H1 (cell line): ENCODE data around the gene UGT3A1. TPM values are rescaled to one million over a fixed set of nuclear protein-coding genes. Genes with fewer than 3 reads are reported as not detected.

Experiments used
- CTCF ChIA-PET: fragments of 300-600 bp; sonication (Branson Sonifier 250); formaldehyde crosslinking; loops from one replicate; lab custom pipeline; 2021; ENCODE audit not compliant: partially characterized antibody; lab: Charles Lee
- POLR2A ChIA-PET: fragments of 300-600 bp; sonication (Branson Sonifier 250); formaldehyde crosslinking; loops from one replicate; lab custom pipeline; 2021; ENCODE audit warnings: inconsistent platforms; ENCODE audit not compliant: partially characterized antibody; lab: Charles Lee
- DNase-seq, 2 experiments: peaks; one replicate each; pipeline versions ENCODE4 v3.0.0 to v3.0.0-alpha.2; 2010 to 2022; ENCODE audit warnings: low spot score in 2 of 2, low read depth in 1 of 2, mixed read lengths in 1 of 2
- FAIRE-seq: peaks from 2 replicates; lab custom pipeline; 2011; peaks lifted over from hg19 to GRCh38; lab: Jason Lieb, UNC
- H2AFZ ChIP-seq: 2 replicates; pipeline ENCODE4 v1.8.1; 2012; ENCODE audit warnings: low read length, inconsistent platforms
- H2AK5ac ChIP-seq: 2 replicates; pipeline ENCODE4 v1.6.1; 2013; ENCODE audit warnings: low read depth, low read length
- H2BK120ac ChIP-seq: replicated peaks from 2 replicates; pipeline ENCODE3; 2013; ENCODE audit warnings: low read depth, low read length, inconsistent platforms
- H2BK12ac ChIP-seq: 2 replicates; pipeline ENCODE4 v1.6.1; 2013; ENCODE audit warnings: low read depth, low read length
- H2BK15ac ChIP-seq: 2 replicates; pipeline ENCODE4 v1.6.1; 2013; ENCODE audit warnings: low read length
- H2BK20ac ChIP-seq: 2 replicates; pipeline ENCODE4 v1.6.1; 2013; ENCODE audit warnings: low read length
- H2BK5ac ChIP-seq: 2 replicates; pipeline ENCODE4 v1.6.1; 2013; ENCODE audit warnings: low read depth, low read length
- H3K14ac ChIP-seq: 2 replicates; pipeline ENCODE4 v1.6.1; 2013; ENCODE audit warnings: inconsistent platforms; ENCODE audit not compliant: insufficient read length
- H3K18ac ChIP-seq: 2 replicates; pipeline ENCODE4 v1.6.1; 2013; ENCODE audit warnings: low read length; ENCODE audit errors: extremely low read depth
- H3K23ac ChIP-seq: 2 replicates; pipeline ENCODE4 v1.6.1; 2013; ENCODE audit warnings: inconsistent platforms; ENCODE audit not compliant: insufficient read length
- H3K23me2 ChIP-seq: 2 replicates; pipeline ENCODE4 v1.6.1; 2013; ENCODE audit warnings: low read depth, low read length
- H3K27ac ChIP-seq: 2 replicates; pipeline ENCODE4 v1.6.1; 2011; ENCODE audit warnings: low read depth, low read length, inconsistent platforms
- H3K27me3 ChIP-seq, 4 experiments: replicated peaks in 1 of 4; 1 replicate in 1 of 4; 2 replicates in 3 of 4; pipeline versions ENCODE4 v1.6.1 to v1.8.1; 2011 to 2013; ENCODE audit warnings: low read length in 3 of 4, mild to moderate bottlenecking in 3 of 4, inconsistent platforms in 2 of 4, mixed read lengths in 2 of 4, moderate library complexity in 1 of 4; ENCODE audit not compliant: control insufficient read depth in 3 of 4, insufficient read depth in 3 of 4; ENCODE audit errors: extremely low read depth in 1 of 4
- H3K36me3 ChIP-seq, 4 experiments: 2 replicates each; pipeline versions ENCODE4 v1.6.1 to v1.8.1; 2011 to 2013; ENCODE audit warnings: mild to moderate bottlenecking in 4 of 4, low read length in 3 of 4, moderate library complexity in 2 of 4, control low read depth in 1 of 4, inconsistent platforms in 1 of 4; ENCODE audit not compliant: insufficient read depth in 4 of 4, control insufficient read depth in 2 of 4
- H3K4ac ChIP-seq: replicated peaks from 2 replicates; pipeline ENCODE3; 2013; ENCODE audit warnings: low read length, low read depth, mixed read lengths, inconsistent platforms; ENCODE audit not compliant: insufficient read length
- H3K4me1 ChIP-seq, 4 experiments: replicated peaks in 1 of 4; 1 replicate in 1 of 4; 2 replicates in 3 of 4; pipeline versions ENCODE4 v1.6.1 to v1.8.1; 2011 to 2013; ENCODE audit warnings: low read length in 3 of 4, inconsistent platforms in 2 of 4, mixed read lengths in 1 of 4; ENCODE audit not compliant: insufficient read depth in 4 of 4, control insufficient read depth in 3 of 4
- H3K4me2 ChIP-seq, 2 experiments: 2 replicates each; pipeline versions ENCODE4 v1.6.1 to v1.8.1; 2011 to 2013; ENCODE audit warnings: low read depth in 2 of 2, low read length in 2 of 2, control low read depth in 1 of 2, inconsistent platforms in 1 of 2, mild to moderate bottlenecking in 1 of 2; ENCODE audit not compliant: insufficient read depth in 1 of 2
- H3K4me3 ChIP-seq, 4 experiments: fragments of 200-600, 300-600 bp in 1 of 4; sonication (generic), shearing (Covaris generic), sonication (Bioruptor Twin) in 1 of 4; 2 replicates each; pipeline versions ENCODE4 v1.5.1 to v1.8.1; 2011 to 2016; ENCODE audit warnings: low read length in 4 of 4, low read depth in 3 of 4, control low read depth in 2 of 4, inconsistent platforms in 2 of 4, mild to moderate bottlenecking in 2 of 4, mixed read lengths in 1 of 4, moderate library complexity in 1 of 4; ENCODE audit not compliant: insufficient read depth in 2 of 4; ENCODE audit errors: extremely low read depth in 1 of 4
- H3K56ac ChIP-seq: replicated peaks from 2 replicates; pipeline ENCODE3; 2013; ENCODE audit warnings: low read depth, mild to moderate bottlenecking, mixed read lengths, low read length, inconsistent platforms; ENCODE audit not compliant: insufficient read length
- H3K79me1 ChIP-seq: 2 replicates; pipeline ENCODE4 v1.6.1; 2013; ENCODE audit warnings: low read depth, low read length, control low read depth
- H3K79me2 ChIP-seq, 2 experiments: 2 replicates each; pipeline versions ENCODE4 v1.6.1 to v1.8.1; 2012 to 2013; ENCODE audit warnings: low read length in 2 of 2, mild to moderate bottlenecking in 2 of 2, inconsistent platforms in 1 of 2; ENCODE audit not compliant: insufficient read depth in 2 of 2, control insufficient read depth in 1 of 2
- H3K9ac ChIP-seq, 4 experiments: replicated peaks in 1 of 4; 1 replicate in 1 of 4; 2 replicates in 3 of 4; pipeline versions ENCODE4 v1.6.1 to v1.8.1; 2011 to 2013; ENCODE audit warnings: low read depth in 3 of 4, low read length in 3 of 4, control low read depth in 2 of 4, mild to moderate bottlenecking in 2 of 4, moderate library complexity in 2 of 4, inconsistent platforms in 1 of 4; ENCODE audit errors: extremely low read depth in 1 of 4
- H3K9me3 ChIP-seq, 2 experiments: 2 replicates each; pipeline versions ENCODE4 v1.6.1 to v1.8.1; 2012 to 2013; ENCODE audit warnings: mild to moderate bottlenecking in 2 of 2, moderate library complexity in 2 of 2, control low read depth in 1 of 2, inconsistent platforms in 1 of 2, low read depth in 1 of 2, low read length in 1 of 2, mixed read lengths in 1 of 2; ENCODE audit not compliant: insufficient read depth in 2 of 2
- H4K20me1 ChIP-seq, 2 experiments: replicated peaks in 1 of 2; 2 replicates each; pipeline versions ENCODE3 to v1.8.1; 2011 to 2013; ENCODE audit warnings: inconsistent platforms in 2 of 2, low read length in 2 of 2, mild to moderate bottlenecking in 1 of 2; ENCODE audit not compliant: insufficient read depth in 2 of 2, control insufficient read depth in 1 of 2
- H4K5ac ChIP-seq: 2 replicates; pipeline ENCODE4 v1.6.1; 2013; ENCODE audit warnings: low read length, low read depth, mixed read lengths, inconsistent platforms; ENCODE audit not compliant: insufficient read length
- H4K8ac ChIP-seq: 2 replicates; pipeline ENCODE4 v1.8.0; 2013; ENCODE audit warnings: mild to moderate bottlenecking, moderate library complexity, low read length, inconsistent platforms; ENCODE audit not compliant: insufficient read depth; ENCODE audit errors: extremely low read depth
- H4K91ac ChIP-seq: replicated peaks from 2 replicates; pipeline ENCODE3; 2013; ENCODE audit warnings: low read length, mixed read lengths, inconsistent platforms; ENCODE audit not compliant: insufficient read length
- ASH2L ChIP-seq: fragments of 200-600, 300-600 bp; sonication (generic); IDR thresholded peaks from one replicate; pipeline ENCODE4 v1.7.1; 2017; ENCODE audit warnings: low read length
- CTCF ChIP-seq, 3 experiments: IDR thresholded peaks; 1 replicate in 2 of 3; 2 replicates in 1 of 3; pipeline versions ENCODE4 v1.5.1 to v1.6.1; 2011; ENCODE audit warnings: low read length in 3 of 3, mild to moderate bottlenecking in 3 of 3, inconsistent platforms in 2 of 3, low read depth in 1 of 3, moderate library complexity in 1 of 3; ENCODE audit not compliant: insufficient read depth in 1 of 3; ENCODE audit errors: control extremely low read depth in 1 of 3
- GABPA ChIP-seq: IDR thresholded peaks from 2 replicates; pipeline ENCODE4 v1.6.1; 2011; ENCODE audit warnings: mild to moderate bottlenecking, low read length, moderate library complexity, borderline replicate concordance; ENCODE audit not compliant: insufficient read depth
- KDM4A ChIP-seq: IDR thresholded peaks from one replicate; pipeline ENCODE4 v1.7.1; 2012; ENCODE audit warnings: low read depth, mild to moderate bottlenecking, moderate library complexity, low read length, inconsistent platforms; ENCODE audit not compliant: severe bottlenecking
- KDM5A ChIP-seq: fragments of 200-600 bp; IDR thresholded peaks from 2 replicates; pipeline ENCODE4 v1.7.1; 2012; ENCODE audit warnings: mild to moderate bottlenecking, low read length, inconsistent platforms, mixed read lengths
- NANOG ChIP-seq: IDR thresholded peaks from 2 replicates; pipeline ENCODE4 v1.6.1; 2011; ENCODE audit warnings: low read length, low read depth, mild to moderate bottlenecking, inconsistent platforms; ENCODE audit not compliant: insufficient read depth, poor library complexity, severe bottlenecking
- NRF1 ChIP-seq: IDR thresholded peaks from 2 replicates; pipeline ENCODE4 v1.6.1; 2011; ENCODE audit warnings: mild to moderate bottlenecking, low read depth, low read length, improper control_type of control experiment
- POU5F1 ChIP-seq: IDR thresholded peaks from 2 replicates; pipeline ENCODE4 v1.6.1; 2011; ENCODE audit warnings: low read depth, mild to moderate bottlenecking, low read length, moderate library complexity
- SIX5 ChIP-seq: IDR thresholded peaks from 2 replicates; pipeline ENCODE4 v1.6.1; 2011; ENCODE audit warnings: mild to moderate bottlenecking, low read depth, low read length
- SP4 ChIP-seq: IDR thresholded peaks from 2 replicates; pipeline ENCODE4 v1.6.1; 2012; ENCODE audit warnings: low read length, inconsistent platforms
- TCF12 ChIP-seq: IDR thresholded peaks from 2 replicates; pipeline ENCODE4 v1.6.1; 2011; ENCODE audit warnings: low read depth, mild to moderate bottlenecking, low read length
- USF2 ChIP-seq: IDR thresholded peaks from 2 replicates; pipeline ENCODE4 v1.6.1; 2011; ENCODE audit warnings: low read length, improper control_type of control experiment
- polyA plus RNA-seq, 7 experiments: library from polyadenylated mRNA; depleted of rRNA in 3 of 7; stranded (reverse) in 5 of 7; unstranded in 2 of 7; fragments of >200 nt in 5 of 7; fragments of 200-250 nt in 2 of 7; gene quantifications; 1 replicate in 5 of 7; 2 replicates in 1 of 7; 4 replicates in 1 of 7; pipeline versions ENCODE4 v1.2.1 to v1.2.3, GENCODE V29; 2011 to 2013; ENCODE audit warnings: missing spikeins in 2 of 7, mixed read lengths in 2 of 7
- total RNA-seq: library from RNA; stranded (reverse); fragmentation: NEBNext Ultra II Directional; extraction: Animal tissue kit (Norgen Biotek cat#: 25700); gene quantifications from 2 replicates; pipeline ENCODE4 v1.2.1, GENCODE V29; 2021

UGT3A1 gene
- total and polyA plus RNA-seq, 2 of the 8 experiments (the other 6 are each of a cell fraction or from before 2014, with no cell fraction given): 2.4 to 3.4 TPM

DNA sequence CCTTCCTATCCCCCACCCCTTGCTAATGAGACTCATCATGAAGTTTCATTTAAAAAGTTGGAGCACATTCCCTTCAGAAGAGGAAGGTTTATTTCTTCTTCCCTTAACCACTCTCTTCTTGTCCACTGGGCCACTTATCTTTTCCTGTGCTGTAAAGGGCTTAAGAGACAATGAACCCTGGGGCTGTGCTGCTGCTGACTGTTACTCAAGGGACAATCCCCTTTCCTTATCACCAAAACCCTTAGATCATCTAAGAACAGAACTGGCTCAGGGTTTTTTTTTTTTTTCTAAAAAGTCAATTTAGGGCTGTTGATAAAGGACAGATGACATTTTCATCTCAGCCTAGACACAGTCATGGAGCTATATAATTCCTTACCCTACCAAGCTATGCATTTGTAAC lies 82.4 kb downstream of the UGT3A1 start:
- Histone ChIP-seq H2BK120ac (no peak overlapping the region), H2AK5ac (no peak overlapping the region), H3K36me3 (no peaks in the 10 kb centered on the region), H3K27me3 (peaks cover 0 to 1% (median 0%) of the 10 kb centered on the region in 4 experiments; a peak in 1 of 7 replicates), H3K23ac (no peak overlapping the region), H2AFZ (no peak overlapping the region), H3K79me2 (no peaks in the 10 kb centered on the region), H3K4ac (no peak overlapping the region), H4K20me1 (no peaks in the 10 kb centered on the region), H3K14ac (no peak overlapping the region), H3K27ac (no peak overlapping the region), H4K91ac (no peak overlapping the region), H2BK15ac (no peak overlapping the region), H3K4me2 (no peak overlapping the region), H3K4me3 (no peak overlapping the region), H2BK20ac (no peak overlapping the region), H4K5ac (no peak overlapping the region), H2BK5ac (no peak overlapping the region), H3K79me1 (no peaks in the 10 kb centered on the region), H3K4me1 (peaks cover 0 to 3% (median 0%) of the 10 kb centered on the region in 4 experiments; a peak in 1 of 7 replicates), H2BK12ac (no peak overlapping the region), H3K9ac (no peak overlapping the region), H3K9me3 (peaks cover 5 to 8% of the 10 kb centered on the region in 2 experiments; a peak in 2 of 4 replicates), H4K8ac (no peak overlapping the region), H3K56ac (no peak overlapping the region), H3K18ac (no peak overlapping the region), H3K23me2 (no peaks in the 10 kb centered on the region)
- ChIA-PET POLR2A (no interaction called here), CTCF (interaction anchor here (1.3 to 3.1 kb wide), 4 partner anchors 9 to 130 kb away, joined by 4 to 11 read pairs (median 5); no protein-coding TSS in a partner anchor)
- DNase-seq (no peak), FAIRE-seq (no peak)
- no peak for TF ChIP-seq POU5F1
- TF ChIP-seq GABPA: no peak
- TF ChIP-seq USF2: no peak
- TF ChIP-seq TCF12: no peak
- TF ChIP-seq CTCF (IDR thresholded peaks at IDR 0.05; ENCODE audit: control extremely low read depth in 1 of 3, insufficient read depth in 1 of 3, low read depth in 1 of 3, low read length in 3 of 3): no peak
- no peak for TF ChIP-seq SIX5
- TF ChIP-seq KDM4A: no peak
- TF ChIP-seq KDM5A: no peak
- no peak for TF ChIP-seq ASH2L
- no peak for TF ChIP-seq SP4
- no peak for TF ChIP-seq NRF1
- TF ChIP-seq NANOG: no peak
